Measurements from ENCODE around the gene ROPN1B. TPM values are rescaled to one million over a fixed set of nuclear protein-coding genes. Genes with fewer than 3 reads are reported as not detected.
"Not testable (repeated sequence)": the region's sequence is repeated elsewhere in the genome, so short reads cannot be mapped to it uniquely, and the experiment has no call there.

ROPN1B gene
- total RNA-seq, 1 experiment from 2014 or later: not detected

GRCh38 chr3:125961289-125961589 is 7.7 kb upstream of the ROPN1B start:
- no peak overlapping the region for H3K4me3 ChIP-seq (ENCODE audit: low read length)
- H3K79me2 ChIP-seq (ENCODE audit: low read length): no peaks in the 10 kb centered on the region
- no peaks in the 10 kb centered on the region for H3K9me2 ChIP-seq (replicated peaks; ENCODE audit: insufficient read depth, low read length)
- no peaks in the 10 kb centered on the region for H3K36me3 ChIP-seq (ENCODE audit: insufficient read depth, low read length)
- no peaks in the 10 kb centered on the region for H3K4me1 ChIP-seq (ENCODE audit: low read length)
- no peak overlapping the region for H3K9ac ChIP-seq (ENCODE audit: low read length)
- no peak overlapping the region for H2AFZ ChIP-seq (ENCODE audit: low read length)
- H3K27ac ChIP-seq (ENCODE audit: low read length): no peak overlapping the region
- DNase-seq: no peak
- H3K27me3 ChIP-seq (ENCODE audit: low read length): no peaks in the 10 kb centered on the region
- no peak overlapping the region for H3K4me2 ChIP-seq (ENCODE audit: low read depth, low read length, poor library complexity, severe bottlenecking)
- no peaks in the 10 kb centered on the region for H4K20me1 ChIP-seq (ENCODE audit: insufficient read depth, low read depth, low read length)
- no peaks in the 10 kb centered on the region for H3K9me3 ChIP-seq (ENCODE audit: low read length)

- H3K36me3 ChIP-seq (ENCODE audit: insufficient read depth, low read length); H3K79me2 ChIP-seq (ENCODE audit: low read length); H3K9ac ChIP-seq (ENCODE audit: low read length); H3K4me1 ChIP-seq (ENCODE audit: low read length); H3K27ac ChIP-seq (ENCODE audit: low read length); H3K9me3 ChIP-seq (ENCODE audit: low read length); H4K20me1 ChIP-seq (ENCODE audit: insufficient read depth, low read depth, low read length); DNase-seq; H3K4me2 ChIP-seq (ENCODE audit: low read depth, low read length, poor library complexity, severe bottlenecking); H3K4me3 ChIP-seq (ENCODE audit: low read length); H3K9me2 ChIP-seq (replicated peaks; ENCODE audit: insufficient read depth, low read length); H3K27me3 ChIP-seq (ENCODE audit: low read length); H2AFZ ChIP-seq (ENCODE audit: low read length): not testable (repeated sequence)
Measured at GRCh38 chr3:125963834-125964233, 5.1 kb upstream of the ROPN1B start.

GRCh38 chr3:125965505-125965904 is 3.5 kb upstream of the ROPN1B start:
- DNase-seq: no peak
- no peaks in the 10 kb centered on the region for H3K27me3 ChIP-seq (ENCODE audit: low read length)
- no peaks in the 10 kb centered on the region for H3K9me2 ChIP-seq (replicated peaks; ENCODE audit: insufficient read depth, low read length)
- no peak overlapping the region for H2AFZ ChIP-seq (ENCODE audit: low read length)
- no peaks in the 10 kb centered on the region for H3K4me1 ChIP-seq (ENCODE audit: low read length)
- H3K4me3 ChIP-seq (ENCODE audit: low read length): no peak overlapping the region
- H3K36me3 ChIP-seq (ENCODE audit: insufficient read depth, low read length): no peaks in the 10 kb centered on the region
- H3K4me2 ChIP-seq (ENCODE audit: low read depth, low read length, poor library complexity, severe bottlenecking): no peak overlapping the region
- H3K79me2 ChIP-seq (ENCODE audit: low read length): no peaks in the 10 kb centered on the region
- H4K20me1 ChIP-seq (ENCODE audit: insufficient read depth, low read depth, low read length): no peaks in the 10 kb centered on the region
- no peak overlapping the region for H3K9ac ChIP-seq (ENCODE audit: low read length)
- H3K9me3 ChIP-seq (ENCODE audit: low read length): no peaks in the 10 kb centered on the region
- H3K27ac ChIP-seq (ENCODE audit: low read length): no peak overlapping the region

- no peak overlapping the region for H3K4me2 ChIP-seq (ENCODE audit: low read depth, low read length, poor library complexity, severe bottlenecking)
- no peaks in the 10 kb centered on the region for H3K9me2 ChIP-seq (replicated peaks; ENCODE audit: insufficient read depth, low read length)
- H3K27me3 ChIP-seq (ENCODE audit: low read length): no peaks in the 10 kb centered on the region
- H4K20me1 ChIP-seq (ENCODE audit: insufficient read depth, low read depth, low read length): no peaks in the 10 kb centered on the region
- no peak overlapping the region for H3K27ac ChIP-seq (ENCODE audit: low read length)
- DNase-seq: no peak
- H2AFZ ChIP-seq (ENCODE audit: low read length): no peak overlapping the region
- no peaks in the 10 kb centered on the region for H3K9me3 ChIP-seq (ENCODE audit: low read length)
- no peak overlapping the region for H3K4me3 ChIP-seq (ENCODE audit: low read length)
- no peaks in the 10 kb centered on the region for H3K36me3 ChIP-seq (ENCODE audit: insufficient read depth, low read length)
- H3K9ac ChIP-seq (ENCODE audit: low read length): no peak overlapping the region
- H3K79me2 ChIP-seq (ENCODE audit: low read length): no peaks in the 10 kb centered on the region
- H3K4me1 ChIP-seq (ENCODE audit: low read length): no peaks in the 10 kb centered on the region
Measured at GRCh38 chr3:125967156-125967555, 1.8 kb upstream of the ROPN1B start.

GRCh38 chr3:125968121-125968520 is 857 bp upstream of the ROPN1B start:
- H3K4me2 ChIP-seq (ENCODE audit: low read depth, low read length, poor library complexity, severe bottlenecking); H3K4me3 ChIP-seq (ENCODE audit: low read length); H3K9me2 ChIP-seq (replicated peaks; ENCODE audit: insufficient read depth, low read length); H3K9ac ChIP-seq (ENCODE audit: low read length); H3K9me3 ChIP-seq (ENCODE audit: low read length); H3K27ac ChIP-seq (ENCODE audit: low read length); H3K4me1 ChIP-seq (ENCODE audit: low read length); H3K79me2 ChIP-seq (ENCODE audit: low read length); H2AFZ ChIP-seq (ENCODE audit: low read length); H4K20me1 ChIP-seq (ENCODE audit: insufficient read depth, low read depth, low read length); DNase-seq; H3K36me3 ChIP-seq (ENCODE audit: insufficient read depth, low read length); H3K27me3 ChIP-seq (ENCODE audit: low read length): not testable (repeated sequence)

- H3K9me3 ChIP-seq (ENCODE audit: low read length); H3K9me2 ChIP-seq (replicated peaks; ENCODE audit: insufficient read depth, low read length); H3K36me3 ChIP-seq (ENCODE audit: insufficient read depth, low read length); H3K4me3 ChIP-seq (ENCODE audit: low read length); H3K4me2 ChIP-seq (ENCODE audit: low read depth, low read length, poor library complexity, severe bottlenecking); H3K27ac ChIP-seq (ENCODE audit: low read length); H4K20me1 ChIP-seq (ENCODE audit: insufficient read depth, low read depth, low read length); H3K27me3 ChIP-seq (ENCODE audit: low read length); DNase-seq; H2AFZ ChIP-seq (ENCODE audit: low read length); H3K79me2 ChIP-seq (ENCODE audit: low read length); H3K4me1 ChIP-seq (ENCODE audit: low read length); H3K9ac ChIP-seq (ENCODE audit: low read length): not testable (repeated sequence)
Measured at GRCh38 chr3:125971997-125972944, 3.3 kb downstream of the ROPN1B start.

GRCh38 chr3:125975245-125976002 is 6.4 kb downstream of the ROPN1B start:
- not testable (repeated sequence) for H3K27ac ChIP-seq (ENCODE audit: low read length); DNase-seq; H3K4me1 ChIP-seq (ENCODE audit: low read length)

GRCh38 chr3:125976003-125976390 is 7.0 kb downstream of the ROPN1B start:
- not testable (repeated sequence) for H3K4me2 ChIP-seq (ENCODE audit: low read depth, low read length, poor library complexity, severe bottlenecking); DNase-seq; H3K79me2 ChIP-seq (ENCODE audit: low read length); H2AFZ ChIP-seq (ENCODE audit: low read length); H3K9me3 ChIP-seq (ENCODE audit: low read length); H3K4me1 ChIP-seq (ENCODE audit: low read length); H4K20me1 ChIP-seq (ENCODE audit: insufficient read depth, low read depth, low read length); H3K9ac ChIP-seq (ENCODE audit: low read length); H3K9me2 ChIP-seq (replicated peaks; ENCODE audit: insufficient read depth, low read length); H3K36me3 ChIP-seq (ENCODE audit: insufficient read depth, low read length); H3K27me3 ChIP-seq (ENCODE audit: low read length); H3K4me3 ChIP-seq (ENCODE audit: low read length); H3K27ac ChIP-seq (ENCODE audit: low read length)

More at GRCh38 chr3:125975245-125976002, 6.4 kb downstream of the ROPN1B start:
- H3K9me2 ChIP-seq (replicated peaks; ENCODE audit: insufficient read depth, low read length); H3K4me2 ChIP-seq (ENCODE audit: low read depth, low read length, poor library complexity, severe bottlenecking); H2AFZ ChIP-seq (ENCODE audit: low read length); H3K9ac ChIP-seq (ENCODE audit: low read length); H3K4me3 ChIP-seq (ENCODE audit: low read length); H3K79me2 ChIP-seq (ENCODE audit: low read length); H3K36me3 ChIP-seq (ENCODE audit: insufficient read depth, low read length); H3K27me3 ChIP-seq (ENCODE audit: low read length); H4K20me1 ChIP-seq (ENCODE audit: insufficient read depth, low read depth, low read length); H3K9me3 ChIP-seq (ENCODE audit: low read length): not testable (repeated sequence)

Measured in Karpas-422 (cell line).